Natural killer cell (primary cell): ENCODE results near the gene TBC1D9. TPM values are rescaled to one million over a fixed set of nuclear protein-coding genes. Genes with fewer than 3 reads are reported as not detected.

Source experiments
- ATAC-seq, 3 donors: fragments of 150-1000 bp in 2 of 3; fragments of 200-7000 bp in 1 of 3; cut with Tn5 transposase; 1 replicate in 1 of 3; 2 replicates in 2 of 3; pipeline ENCODE4 v1.10.0; 2021; ENCODE audit warnings: mild to moderate bottlenecking in 2 of 3, moderate library complexity in 2 of 3
- DNase-seq, 2 donors: peaks; one replicate each; pipeline versions ENCODE4 v3.0.0 to v3.0.0-alpha.2; 2013 to 2021; ENCODE audit warnings: mixed read lengths in 1 of 2
- H3K27ac ChIP-seq: one replicate; pipeline ENCODE4 v1.5.1; 2013; ENCODE audit warnings: mild to moderate bottlenecking, low read length
- H3K27me3 ChIP-seq: one replicate; pipeline ENCODE4 v1.6.1; 2013; ENCODE audit warnings: low read length; ENCODE audit not compliant: control insufficient read depth, insufficient read depth
- H3K36me3 ChIP-seq: one replicate; pipeline ENCODE4 v1.6.1; 2013; ENCODE audit warnings: low read length; ENCODE audit not compliant: control insufficient read depth, insufficient read depth
- H3K4me1 ChIP-seq: one replicate; pipeline ENCODE4 v1.6.1; 2013; ENCODE audit warnings: low read length; ENCODE audit not compliant: control insufficient read depth, insufficient read depth
- H3K4me3 ChIP-seq: one replicate; pipeline ENCODE4 v1.5.1; 2013; ENCODE audit warnings: low read length
- H3K9me3 ChIP-seq: one replicate; pipeline ENCODE4 v1.6.1; 2013; ENCODE audit warnings: low read length; ENCODE audit not compliant: control insufficient read depth, insufficient read depth
- H3K27ac Mint-ChIP-seq, 2 donors: one replicate each; pipeline ENCODE4 v1.8.0; 2022; ENCODE audit warnings: mild to moderate bottlenecking in 2 of 2, mixed read lengths in 2 of 2, moderate library complexity in 1 of 2
- H3K27me3 Mint-ChIP-seq, 2 donors: one replicate each; pipeline ENCODE4 v1.8.0; 2022; ENCODE audit warnings: low read depth in 2 of 2, mixed read lengths in 2 of 2
- H3K36me3 Mint-ChIP-seq: one replicate; pipeline ENCODE4 v1.8.0; 2022; ENCODE audit warnings: mixed read lengths
- H3K4me1 Mint-ChIP-seq, 2 donors: one replicate each; pipeline ENCODE4 v1.8.0; 2022; ENCODE audit warnings: mixed read lengths in 2 of 2
- H3K4me3 Mint-ChIP-seq: one replicate; pipeline ENCODE4 v1.8.0; 2022; ENCODE audit warnings: mild to moderate bottlenecking, moderate library complexity, mixed read lengths
- H3K9me3 Mint-ChIP-seq, 2 donors: one replicate each; pipeline ENCODE4 v1.8.0; 2022; ENCODE audit warnings: mixed read lengths in 2 of 2
- CTCF ChIP-seq: fragments of 200-600 bp; IDR thresholded peaks from one replicate; pipeline ENCODE4 v1.8.0; 2022; ENCODE audit warnings: antibody characterized with exemption
- WGBS: methylation state at CpG from one replicate; pipeline ENCODE4 v1.1.7; 2013; ENCODE audit warnings: missing lambda C conversion rate; ENCODE audit not compliant: insufficient coverage; 5-methylcytosine and 5-hydroxymethylcytosine counted together
- intact Hi-C: fragments of 100-400 bp; cut with micrococcal nuclease; formaldehyde crosslinking; loops from one replicate; pipeline ENCODE4 v1.14.2; 2022
- total RNA-seq, 4 donors: library from RNA; stranded (reverse); fragments of 120-200 nt in 1 of 4; gene quantifications; one replicate each; pipeline versions ENCODE4 v1.2.3 to v1.2.4, GENCODE V29; 2013 to 2022

Gene TBC1D9
- total RNA-seq, 3 donors from 2014 or later (not counting 1 experiment from before 2014, with no cell fraction given), result 1.3 to 3.3 (median 2.0) TPM

- H3K27ac ChIP-seq, result no peak overlapping the region
- ATAC-seq, result no peak
- intact Hi-C loops, result no loop called here
- H3K9me3 ChIP-seq, result no peaks in the 10 kb centered on the region
- TF ChIP-seq CTCF, result no peak
- no peaks in the 10 kb centered on the region for H3K4me1 ChIP-seq
- Mint-ChIP-seq H3K9me3 (no peaks in the 10 kb centered on the region), H3K4me3 (no peak overlapping the region), H3K4me1 (no peaks in the 10 kb centered on the region), H3K27me3 (peaks cover 10 to 34% of the 10 kb centered on the region in 2 donors), H3K36me3 (no peaks in the 10 kb centered on the region), H3K27ac (no peak overlapping the region)
- DNase-seq, result no peak
- H3K36me3 ChIP-seq, result no peaks in the 10 kb centered on the region
- H3K27me3 ChIP-seq, result no peaks in the 10 kb centered on the region
- no peak overlapping the region for H3K4me3 ChIP-seq
- WGBS, result 86% methylated on average over 2 of the region's 3 CpGs
Measured at GRCh38 chr4:140740906-140741670, 15.1 kb downstream of the TBC1D9 start.

- Histone ChIP-seq H3K27me3 (no peaks in the 10 kb centered on the region), H3K9me3 (no peaks in the 10 kb centered on the region), H3K36me3 (no peaks in the 10 kb centered on the region), H3K27ac (no peak overlapping the region), H3K4me3 (no peak overlapping the region), H3K4me1 (no peaks in the 10 kb centered on the region)
- intact Hi-C loops, result no loop called here
- Mint-ChIP-seq H3K4me1 (no peaks in the 10 kb centered on the region), H3K36me3 (no peaks in the 10 kb centered on the region), H3K27ac (no peak overlapping the region), H3K9me3 (no peaks in the 10 kb centered on the region), H3K4me3 (no peak overlapping the region), H3K27me3 (peaks cover 12 to 34% of the 10 kb centered on the region in 2 donors)
- 81% methylated on average over 1 of the region's 1 CpG for WGBS
- ATAC-seq, result no peak
- TF ChIP-seq CTCF, result no peak
- DNase-seq, result no peak
Measured at GRCh38 chr4:140740422-140740821, 15.8 kb downstream of the TBC1D9 start.

GRCh38 chr4:140739971-140740370 lies 16.2 kb downstream of the TBC1D9 start:
- no peaks in the 10 kb centered on the region for H3K4me1 ChIP-seq
- H3K27ac ChIP-seq, result no peak overlapping the region
- ATAC-seq (no peak), DNase-seq (no peak)
- Mint-ChIP-seq H3K4me1 (no peaks in the 10 kb centered on the region), H3K27ac (no peak overlapping the region), H3K4me3 (no peak overlapping the region), H3K27me3 (peaks cover 12 to 30% of the 10 kb centered on the region in 2 donors), H3K36me3 (no peaks in the 10 kb centered on the region), H3K9me3 (no peaks in the 10 kb centered on the region)
- no peak overlapping the region for H3K4me3 ChIP-seq
- no peaks in the 10 kb centered on the region for H3K36me3 ChIP-seq
- intact Hi-C loops, result no loop called here
- TF ChIP-seq CTCF, result no peak
- H3K9me3 ChIP-seq, result no peaks in the 10 kb centered on the region
- no peaks in the 10 kb centered on the region for H3K27me3 ChIP-seq

- Histone ChIP-seq H3K27me3 (no peaks in the 10 kb centered on the region), H3K27ac (no peak overlapping the region), H3K4me3 (no peak overlapping the region), H3K36me3 (no peaks in the 10 kb centered on the region), H3K4me1 (no peaks in the 10 kb centered on the region), H3K9me3 (no peaks in the 10 kb centered on the region)
- DNase-seq (no peak), ATAC-seq (no peak)
- intact Hi-C loops, result no loop called here
- Mint-ChIP-seq H3K4me3 (no peak overlapping the region), H3K27ac (no peak overlapping the region), H3K9me3 (no peaks in the 10 kb centered on the region), H3K36me3 (no peaks in the 10 kb centered on the region), H3K4me1 (no peaks in the 10 kb centered on the region), H3K27me3 (peaks cover 15 to 28% of the 10 kb centered on the region in 2 donors)
- no peak for TF ChIP-seq CTCF
- WGBS, result no CpG with 5 or more reads among the region's 1 CpG
Measured at GRCh38 chr4:140738139-140738538, 18.0 kb downstream of the TBC1D9 start.
